Esophagus muscularis mucosa (tissue), 4 donors: ENCODE measurements around the gene LHFPL2. TPM values are rescaled to one million over a fixed set of nuclear protein-coding genes. Genes with fewer than 3 reads are reported as not detected.
A peak's percentile ranks its signal among the peaks of the same experiment; 100 is the strongest.

Experiments
- DNase-seq: peaks from one replicate; pipeline ENCODE4 v3.0.0-alpha.2; 2017; ENCODE audit errors: extremely low spot score
- H3K27ac ChIP-seq, 4 donors: fragments of 200-600 bp; sonication (generic); replicated peaks in 1 of 4; 1 replicate in 3 of 4; 2 replicates in 1 of 4; pipeline ENCODE4 v1.5.1; 2016 to 2019; ENCODE audit warnings: mild to moderate bottlenecking in 1 of 4
- H3K27me3 ChIP-seq, 4 donors: fragments of 200-600 bp; sonication (generic); one replicate each; pipeline versions ENCODE4 v1.5.1 to v1.6.0; 2016 to 2019
- H3K36me3 ChIP-seq, 4 donors: fragments of 200-600 bp; sonication (generic); one replicate each; pipeline ENCODE4 v1.5.1; 2016 to 2019
- H3K4me1 ChIP-seq, 4 donors: fragments of 200-600 bp; sonication (generic); one replicate each; pipeline ENCODE4 v1.5.1; 2016 to 2019
- H3K4me3 ChIP-seq, 4 donors: fragments of 200-600 bp; sonication (generic); 1 replicate in 2 of 4; 2 replicates in 2 of 4; pipeline ENCODE4 v1.5.1; 2016 to 2019; ENCODE audit warnings: mild to moderate bottlenecking in 4 of 4, moderate library complexity in 1 of 4
- H3K9me3 ChIP-seq, 4 donors: fragments of 200-600 bp; sonication (generic); 1 replicate in 3 of 4; 2 replicates in 1 of 4; pipeline ENCODE4 v1.5.1; 2016 to 2019
- EP300 ChIP-seq: sonication (generic); formaldehyde crosslinking; IDR thresholded peaks from one replicate; pipeline ENCODE4 v1.6.1; 2017; ENCODE audit warnings: antibody characterized with exemption
- POLR2A ChIP-seq: fragments of 450-650 bp; IDR thresholded peaks from one replicate; pipeline ENCODE4 v1.6.1; 2017; ENCODE audit warnings: antibody characterized with exemption, moderate library complexity, mild to moderate bottlenecking, low read depth
- POLR2AphosphoS5 ChIP-seq, 2 donors: sonication (generic); formaldehyde crosslinking; IDR thresholded peaks; one replicate each; pipeline ENCODE4 v1.6.1; 2017; ENCODE audit warnings: antibody characterized with exemption in 2 of 2
- WGBS: methylation state at CpG from one replicate; pipeline ENCODE4 v1.1.5; 2018; 5-methylcytosine and 5-hydroxymethylcytosine counted together
- intact Hi-C: fragments of 100-400 bp; cut with DNase I; formaldehyde crosslinking; loops from one replicate; pipeline ENCODE4 v1.15.1; 2023
- total RNA-seq, 4 donors: library from RNA; depleted of rRNA; stranded (reverse); fragments of >200 nt; gene quantifications; one replicate each; pipeline versions ENCODE4 v1.1.0 to v1.2.1, GENCODE V29; 2016
- TF ChIP-seq, protein P1 (sequence below), 3 experiments: fragments of 200-600 bp in 2 of 3; fragments of 450-650 bp in 1 of 3; sonication (generic) in 2 of 3; IDR thresholded peaks; one replicate each; pipeline ENCODE4 v1.5.1; 2017 to 2019; ENCODE audit warnings: antibody characterized with exemption in 3 of 3, mild to moderate bottlenecking in 2 of 3, moderate library complexity in 1 of 3

LHFPL2 gene
- total RNA-seq, 4 donors from 2014 or later = 24.1 to 40.9 (median 28.1) TPM

- no peak for DNase-seq
- H3K4me3 ChIP-seq = peak overlapping the region; percentile 76 to 100 (median 86)
- peak overlapping the region; percentile 96 to 98 (median 98) for H3K27ac ChIP-seq
- H3K36me3 ChIP-seq = no peaks in the 10 kb centered on the region
- no peaks in the 10 kb centered on the region for H3K27me3 ChIP-seq
- H3K9me3 ChIP-seq = no peaks in the 10 kb centered on the region
- intact Hi-C loops = loop anchor here (5.0 to 10.0 kb wide), 3 partner anchors 111 to 317 kb away; no protein-coding TSS in a partner anchor
- 0% methylated on average over 24 of the region's 47 CpGs for WGBS
- TF ChIP-seq EP300 = no peak
- TF ChIP-seq, protein P1, sequence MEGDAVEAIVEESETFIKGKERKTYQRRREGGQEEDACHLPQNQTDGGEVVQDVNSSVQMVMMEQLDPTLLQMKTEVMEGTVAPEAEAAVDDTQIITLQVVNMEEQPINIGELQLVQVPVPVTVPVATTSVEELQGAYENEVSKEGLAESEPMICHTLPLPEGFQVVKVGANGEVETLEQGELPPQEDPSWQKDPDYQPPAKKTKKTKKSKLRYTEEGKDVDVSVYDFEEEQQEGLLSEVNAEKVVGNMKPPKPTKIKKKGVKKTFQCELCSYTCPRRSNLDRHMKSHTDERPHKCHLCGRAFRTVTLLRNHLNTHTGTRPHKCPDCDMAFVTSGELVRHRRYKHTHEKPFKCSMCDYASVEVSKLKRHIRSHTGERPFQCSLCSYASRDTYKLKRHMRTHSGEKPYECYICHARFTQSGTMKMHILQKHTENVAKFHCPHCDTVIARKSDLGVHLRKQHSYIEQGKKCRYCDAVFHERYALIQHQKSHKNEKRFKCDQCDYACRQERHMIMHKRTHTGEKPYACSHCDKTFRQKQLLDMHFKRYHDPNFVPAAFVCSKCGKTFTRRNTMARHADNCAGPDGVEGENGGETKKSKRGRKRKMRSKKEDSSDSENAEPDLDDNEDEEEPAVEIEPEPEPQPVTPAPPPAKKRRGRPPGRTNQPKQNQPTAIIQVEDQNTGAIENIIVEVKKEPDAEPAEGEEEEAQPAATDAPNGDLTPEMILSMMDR (IDR thresholded peaks at IDR 0.05) = peak in 2 of 3 experiments; percentile 17 to 20
- peaks cover 13 to 51% (median 43%) of the 10 kb centered on the region in 4 donors for H3K4me1 ChIP-seq
Observed at GRCh38 chr5:78647838-78648358, 674 bp downstream of the LHFPL2 start.

GRCh38 chr5:78647351-78647818, 1.2 kb downstream of the LHFPL2 start:
- TF ChIP-seq EP300 (no peak), POLR2A (no peak), POLR2AphosphoS5 (IDR thresholded peaks at IDR 0.05) (peak in 1 of 2 donors; percentile 23)
- TF ChIP-seq, protein P1 (IDR thresholded peaks at IDR 0.05) = no peak

DNA sequence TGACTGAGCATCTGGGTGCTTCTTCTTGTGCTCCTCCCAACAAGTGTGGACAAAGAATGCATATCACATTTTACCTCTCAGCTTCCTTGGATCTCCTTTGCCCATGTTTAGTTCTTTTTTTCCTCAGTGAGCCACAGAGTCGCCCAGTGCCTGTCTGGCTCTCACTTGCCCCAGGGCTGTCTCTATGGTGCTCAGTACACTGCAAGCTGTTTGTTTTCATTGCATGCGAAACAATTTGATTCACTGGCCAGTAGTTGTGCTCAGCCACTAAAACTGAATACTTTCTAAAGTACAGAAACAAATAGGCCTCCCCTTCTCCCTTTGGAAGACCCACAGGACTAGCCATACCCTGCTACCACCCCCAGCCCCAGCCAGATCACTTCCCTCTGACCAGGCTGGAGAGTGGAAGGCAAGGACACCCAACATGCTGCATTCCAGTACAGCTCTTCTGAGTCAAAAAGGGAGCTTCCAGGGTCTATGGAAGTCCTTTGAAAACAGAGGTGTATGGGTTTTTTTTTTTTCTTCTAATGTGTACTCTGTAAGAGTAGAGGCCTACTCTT, 3.8 kb downstream of the LHFPL2 start:
- Histone ChIP-seq H3K27ac (peak overlapping the region in 1 of 4 donors; percentile 28), H3K36me3 (no peaks in the 10 kb centered on the region), H3K4me1 (peaks cover 22 to 65% (median 62%) of the 10 kb centered on the region in 4 donors), H3K27me3 (no peaks in the 10 kb centered on the region), H3K9me3 (no peaks in the 10 kb centered on the region), H3K4me3 (no peak overlapping the region)
- intact Hi-C loops = loop anchor here (5.0 to 10.0 kb wide), 3 partner anchors 108 to 320 kb away; no protein-coding TSS in a partner anchor
- TF ChIP-seq EP300 = no peak
- TF ChIP-seq, protein P1 (IDR thresholded peaks at IDR 0.05) = no peak
- no peak for TF ChIP-seq POLR2AphosphoS5 (IDR thresholded peaks at IDR 0.05)
- no peak for TF ChIP-seq POLR2A
- no peak for DNase-seq
- 31% methylated on average over 2 of the region's 2 CpGs for WGBS

More at GRCh38 chr5:78647351-78647818, 1.2 kb downstream of the LHFPL2 start:
- DNase-seq = no peak
- WGBS = under 1% methylated on average over 17 of the region's 17 CpGs
- H3K9me3 ChIP-seq = no peaks in the 10 kb centered on the region
- H3K27me3 ChIP-seq = no peaks in the 10 kb centered on the region
- H3K27ac ChIP-seq = peak overlapping the region; percentile 96 to 98 (median 98)
- H3K4me1 ChIP-seq = peaks cover 13 to 51% (median 44%) of the 10 kb centered on the region in 4 donors
- intact Hi-C loops = loop anchor here (5.0 to 10.0 kb wide), 3 partner anchors 110 to 317 kb away; no protein-coding TSS in a partner anchor
- no peaks in the 10 kb centered on the region for H3K36me3 ChIP-seq
- H3K4me3 ChIP-seq = peak overlapping the region; percentile 76 to 100 (median 86)

DNA sequence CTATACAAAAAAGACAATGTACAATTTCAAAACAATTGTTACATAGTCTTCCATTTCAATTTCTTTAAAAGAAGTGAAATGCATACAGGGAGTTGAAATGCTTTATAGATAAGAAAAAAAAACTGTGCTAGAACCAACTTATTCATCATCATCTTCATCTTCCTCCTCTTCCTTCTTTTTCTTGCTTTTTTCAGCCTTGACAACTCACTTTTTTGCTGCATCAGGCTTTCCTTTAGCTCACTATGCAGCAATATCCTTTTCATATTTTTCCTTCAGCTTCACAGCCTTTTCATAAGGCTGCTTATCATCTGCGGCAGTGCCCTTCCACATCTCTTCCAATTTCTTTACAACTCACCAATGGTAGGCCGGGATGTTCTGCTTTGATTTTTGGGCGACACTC, 4.4 kb downstream of the LHFPL2 start:
- DNase-seq = no peak
- Histone ChIP-seq H3K4me1 (peaks cover 24 to 65% (median 63%) of the 10 kb centered on the region in 4 donors), H3K9me3 (no peaks in the 10 kb centered on the region), H3K27ac (no peak overlapping the region), H3K36me3 (no peaks in the 10 kb centered on the region), H3K4me3 (no peak overlapping the region), H3K27me3 (no peaks in the 10 kb centered on the region)
- TF ChIP-seq POLR2AphosphoS5 (IDR thresholded peaks at IDR 0.05) (no peak), EP300 (no peak), POLR2A (no peak)
- TF ChIP-seq, protein P1 (IDR thresholded peaks at IDR 0.05) = no peak
- intact Hi-C loops = loop anchor here (10.0 kb wide), 1 partner anchor 321 kb away; no protein-coding TSS in a partner anchor
- 96% methylated on average over 3 of the region's 3 CpGs for WGBS
